Natural killer cell (primary cell): ENCODE measurements around the gene KCNK2. TPM values are rescaled to one million over a fixed set of nuclear protein-coding genes. Genes with fewer than 3 reads are reported as not detected.

Experiments used
- ATAC-seq, 3 donors: fragments of 150-1000 bp in 2 of 3; fragments of 200-7000 bp in 1 of 3; cut with Tn5 transposase; 1 replicate in 1 of 3; 2 replicates in 2 of 3; pipeline ENCODE4 v1.10.0; 2021; ENCODE audit warnings: mild to moderate bottlenecking in 2 of 3, moderate library complexity in 2 of 3
- DNase-seq, 2 donors: peaks; one replicate each; pipeline versions ENCODE4 v3.0.0 to v3.0.0-alpha.2; 2013 to 2021; ENCODE audit warnings: mixed read lengths in 1 of 2
- H3K27ac ChIP-seq: one replicate; pipeline ENCODE4 v1.5.1; 2013; ENCODE audit warnings: mild to moderate bottlenecking, low read length
- H3K27me3 ChIP-seq: one replicate; pipeline ENCODE4 v1.6.1; 2013; ENCODE audit warnings: low read length; ENCODE audit not compliant: control insufficient read depth, insufficient read depth
- H3K36me3 ChIP-seq: one replicate; pipeline ENCODE4 v1.6.1; 2013; ENCODE audit warnings: low read length; ENCODE audit not compliant: control insufficient read depth, insufficient read depth
- H3K4me1 ChIP-seq: one replicate; pipeline ENCODE4 v1.6.1; 2013; ENCODE audit warnings: low read length; ENCODE audit not compliant: control insufficient read depth, insufficient read depth
- H3K4me3 ChIP-seq: one replicate; pipeline ENCODE4 v1.5.1; 2013; ENCODE audit warnings: low read length
- H3K9me3 ChIP-seq: one replicate; pipeline ENCODE4 v1.6.1; 2013; ENCODE audit warnings: low read length; ENCODE audit not compliant: control insufficient read depth, insufficient read depth
- H3K27ac Mint-ChIP-seq, 2 donors: one replicate each; pipeline ENCODE4 v1.8.0; 2022; ENCODE audit warnings: mild to moderate bottlenecking in 2 of 2, mixed read lengths in 2 of 2, moderate library complexity in 1 of 2
- H3K27me3 Mint-ChIP-seq, 2 donors: one replicate each; pipeline ENCODE4 v1.8.0; 2022; ENCODE audit warnings: low read depth in 2 of 2, mixed read lengths in 2 of 2
- H3K36me3 Mint-ChIP-seq: one replicate; pipeline ENCODE4 v1.8.0; 2022; ENCODE audit warnings: mixed read lengths
- H3K4me1 Mint-ChIP-seq, 2 donors: one replicate each; pipeline ENCODE4 v1.8.0; 2022; ENCODE audit warnings: mixed read lengths in 2 of 2
- H3K4me3 Mint-ChIP-seq: one replicate; pipeline ENCODE4 v1.8.0; 2022; ENCODE audit warnings: mild to moderate bottlenecking, moderate library complexity, mixed read lengths
- H3K9me3 Mint-ChIP-seq, 2 donors: one replicate each; pipeline ENCODE4 v1.8.0; 2022; ENCODE audit warnings: mixed read lengths in 2 of 2
- CTCF ChIP-seq: fragments of 200-600 bp; IDR thresholded peaks from one replicate; pipeline ENCODE4 v1.8.0; 2022; ENCODE audit warnings: antibody characterized with exemption
- WGBS: methylation state at CpG from one replicate; pipeline ENCODE4 v1.1.7; 2013; ENCODE audit warnings: missing lambda C conversion rate; ENCODE audit not compliant: insufficient coverage; 5-methylcytosine and 5-hydroxymethylcytosine counted together
- intact Hi-C: fragments of 100-400 bp; cut with micrococcal nuclease; formaldehyde crosslinking; loops from one replicate; pipeline ENCODE4 v1.14.2; 2022
- total RNA-seq, 4 donors: library from RNA; stranded (reverse); fragments of 120-200 nt in 1 of 4; gene quantifications; one replicate each; pipeline versions ENCODE4 v1.2.3 to v1.2.4, GENCODE V29; 2013 to 2022

Gene KCNK2
- total RNA-seq, 3 donors from 2014 or later (not counting 1 experiment from before 2014, with no cell fraction given), result not detected

- H3K27me3 Mint-ChIP-seq, result no peaks in the 10 kb centered on the region
- Histone ChIP-seq H3K27me3 (no peaks in the 10 kb centered on the region), H3K36me3 (no peaks in the 10 kb centered on the region), H3K4me3 (no peak overlapping the region), H3K9me3 (no peaks in the 10 kb centered on the region), H3K27ac (no peak overlapping the region), H3K4me1 (no peaks in the 10 kb centered on the region)
- no peak overlapping the region for H3K4me3 Mint-ChIP-seq
- TF ChIP-seq CTCF, result no peak
- intact Hi-C loops, result no loop called here
- ATAC-seq (no peak), DNase-seq (no peak)
- H3K9me3 Mint-ChIP-seq, result peaks cover 4 to 7% of the 10 kb centered on the region in 2 donors
- 100% methylated on average over 1 of the region's 2 CpGs for WGBS
- H3K36me3 Mint-ChIP-seq, result no peaks in the 10 kb centered on the region
- no peak overlapping the region for H3K27ac Mint-ChIP-seq
- H3K4me1 Mint-ChIP-seq, result no peaks in the 10 kb centered on the region
Observed at GRCh38 chr1:215226757-215227156, 144.2 kb downstream of the KCNK2 start.

GRCh38 chr1:215228193-215228592 lies 145.7 kb downstream of the KCNK2 start:
- Histone ChIP-seq H3K4me3 (no peak overlapping the region), H3K9me3 (no peaks in the 10 kb centered on the region), H3K27me3 (no peaks in the 10 kb centered on the region), H3K4me1 (no peaks in the 10 kb centered on the region), H3K27ac (no peak overlapping the region), H3K36me3 (no peaks in the 10 kb centered on the region)
- H3K27ac Mint-ChIP-seq, result no peak overlapping the region
- peaks cover 5% of the 10 kb centered on the region in 2 donors for H3K9me3 Mint-ChIP-seq
- no peak overlapping the region for H3K4me3 Mint-ChIP-seq
- no peak for ATAC-seq
- intact Hi-C loops, result no loop called here
- 85% methylated on average over 5 of the region's 6 CpGs for WGBS
- DNase-seq, result no peak
- H3K36me3 Mint-ChIP-seq, result no peaks in the 10 kb centered on the region
- H3K4me1 Mint-ChIP-seq, result no peaks in the 10 kb centered on the region
- TF ChIP-seq CTCF, result no peak
- H3K27me3 Mint-ChIP-seq, result no peaks in the 10 kb centered on the region

GRCh38 chr1:215241451-215241850 lies 158.9 kb downstream of the KCNK2 start:
- Mint-ChIP-seq H3K4me3 (no peak overlapping the region), H3K9me3 (peaks cover 5 to 9% of the 10 kb centered on the region in 2 donors), H3K36me3 (no peaks in the 10 kb centered on the region), H3K27ac (no peak overlapping the region), H3K4me1 (no peaks in the 10 kb centered on the region), H3K27me3 (no peaks in the 10 kb centered on the region)
- TF ChIP-seq CTCF, result no peak
- DNase-seq (no peak), ATAC-seq (no peak)
- H3K9me3 ChIP-seq, result no peaks in the 10 kb centered on the region
- no peaks in the 10 kb centered on the region for H3K27me3 ChIP-seq
- WGBS, result 69% methylated on average over 1 of the region's 3 CpGs
- intact Hi-C loops, result no loop called here
- H3K4me3 ChIP-seq, result no peak overlapping the region
- H3K4me1 ChIP-seq, result no peaks in the 10 kb centered on the region
- H3K36me3 ChIP-seq, result no peaks in the 10 kb centered on the region
- no peak overlapping the region for H3K27ac ChIP-seq

GRCh38 chr1:215243345-215244054 lies 161.0 kb downstream of the KCNK2 start:
- H3K27ac ChIP-seq, result no peak overlapping the region
- H3K4me1 Mint-ChIP-seq, result no peaks in the 10 kb centered on the region
- H3K4me3 Mint-ChIP-seq, result no peak overlapping the region
- no peaks in the 10 kb centered on the region for H3K27me3 Mint-ChIP-seq
- intact Hi-C loops, result no loop called here
- H3K9me3 ChIP-seq, result no peaks in the 10 kb centered on the region
- ATAC-seq, result no peak
- H3K27ac Mint-ChIP-seq, result no peak overlapping the region
- DNase-seq, result no peak
- H3K4me1 ChIP-seq, result no peaks in the 10 kb centered on the region
- peaks cover 5 to 11% of the 10 kb centered on the region in 2 donors for H3K9me3 Mint-ChIP-seq
- no peak overlapping the region for H3K4me3 ChIP-seq
- TF ChIP-seq CTCF, result no peak
- H3K36me3 ChIP-seq, result no peaks in the 10 kb centered on the region
- no peaks in the 10 kb centered on the region for H3K27me3 ChIP-seq
- H3K36me3 Mint-ChIP-seq, result no peaks in the 10 kb centered on the region
- WGBS, result 63% methylated on average over 4 of the region's 4 CpGs
